Epithelial cell of proximal tubule (primary cell): ENCODE data around the gene AUTS2. TPM values are rescaled to one million over a fixed set of nuclear protein-coding genes. Genes with fewer than 3 reads are reported as not detected.

Source experiments
- DNase-seq: peaks from one replicate; pipeline ENCODE4 v3.0.0-alpha.2; 2011; ENCODE audit warnings: low read depth
- H3K4me3 ChIP-seq: 2 replicates; pipeline ENCODE4 v1.5.1; 2011; ENCODE audit warnings: low read depth, mild to moderate bottlenecking, low read length
- total RNA-seq: library from RNA; depleted of rRNA; stranded (reverse); fragments of >200 nt; gene quantifications from 2 replicates; pipeline ENCODE4 v1.2.3, GENCODE V29; 2015
- TF ChIP-seq, protein P1 (sequence below): conservative IDR thresholded peaks from 2 replicates; pipeline ENCODE4 v1.5.1; 2012; ENCODE audit warnings: low read depth, mild to moderate bottlenecking, low read length

The AUTS2 gene
- total RNA-seq, 1 donor from 2014 or later = 10.0 TPM

DNA sequence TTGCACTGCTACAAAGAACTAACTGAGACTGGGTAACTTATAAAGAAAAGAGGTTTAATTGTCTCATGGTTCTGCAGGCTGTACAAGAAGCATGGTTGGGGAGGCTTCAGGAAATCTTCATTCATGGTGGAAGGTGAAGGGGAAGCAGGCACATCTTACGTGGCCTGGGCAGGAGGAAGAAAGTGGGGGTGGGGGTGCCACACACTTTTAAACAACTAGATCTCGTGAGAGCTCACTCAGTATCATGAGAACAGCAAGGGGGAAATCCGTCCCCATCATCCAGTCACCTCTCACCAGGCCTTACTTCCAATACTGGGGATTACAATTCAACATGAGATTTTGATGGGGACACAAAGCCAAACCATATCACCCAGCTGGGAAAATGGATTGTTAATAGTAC, 281.7 kb downstream of the AUTS2 start:
- no peak for DNase-seq
- no peak overlapping the region for H3K4me3 ChIP-seq
- TF ChIP-seq, protein P1, sequence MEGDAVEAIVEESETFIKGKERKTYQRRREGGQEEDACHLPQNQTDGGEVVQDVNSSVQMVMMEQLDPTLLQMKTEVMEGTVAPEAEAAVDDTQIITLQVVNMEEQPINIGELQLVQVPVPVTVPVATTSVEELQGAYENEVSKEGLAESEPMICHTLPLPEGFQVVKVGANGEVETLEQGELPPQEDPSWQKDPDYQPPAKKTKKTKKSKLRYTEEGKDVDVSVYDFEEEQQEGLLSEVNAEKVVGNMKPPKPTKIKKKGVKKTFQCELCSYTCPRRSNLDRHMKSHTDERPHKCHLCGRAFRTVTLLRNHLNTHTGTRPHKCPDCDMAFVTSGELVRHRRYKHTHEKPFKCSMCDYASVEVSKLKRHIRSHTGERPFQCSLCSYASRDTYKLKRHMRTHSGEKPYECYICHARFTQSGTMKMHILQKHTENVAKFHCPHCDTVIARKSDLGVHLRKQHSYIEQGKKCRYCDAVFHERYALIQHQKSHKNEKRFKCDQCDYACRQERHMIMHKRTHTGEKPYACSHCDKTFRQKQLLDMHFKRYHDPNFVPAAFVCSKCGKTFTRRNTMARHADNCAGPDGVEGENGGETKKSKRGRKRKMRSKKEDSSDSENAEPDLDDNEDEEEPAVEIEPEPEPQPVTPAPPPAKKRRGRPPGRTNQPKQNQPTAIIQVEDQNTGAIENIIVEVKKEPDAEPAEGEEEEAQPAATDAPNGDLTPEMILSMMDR = no peak

DNA sequence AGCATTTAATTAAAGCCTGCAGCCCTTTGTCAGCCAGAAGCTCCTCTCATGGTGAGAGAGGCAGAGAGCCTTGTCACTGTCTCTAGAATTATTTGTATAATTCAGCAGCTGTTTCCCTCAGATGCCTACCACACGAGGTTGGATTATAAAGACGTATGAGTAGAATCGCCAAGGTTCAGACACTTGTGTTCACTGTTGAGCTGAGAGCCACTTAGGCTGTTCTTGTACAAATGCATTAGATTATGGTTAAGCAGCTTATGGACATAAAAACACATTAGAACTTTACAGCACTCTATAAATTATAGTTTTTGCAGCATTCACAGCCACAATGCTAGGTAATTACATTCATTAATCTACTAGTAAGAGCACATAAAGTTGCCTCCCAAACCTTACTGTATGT, 282.6 kb downstream of the AUTS2 start:
- TF ChIP-seq, protein P1 = no peak
- DNase-seq = no peak
- H3K4me3 ChIP-seq = no peak overlapping the region

DNA sequence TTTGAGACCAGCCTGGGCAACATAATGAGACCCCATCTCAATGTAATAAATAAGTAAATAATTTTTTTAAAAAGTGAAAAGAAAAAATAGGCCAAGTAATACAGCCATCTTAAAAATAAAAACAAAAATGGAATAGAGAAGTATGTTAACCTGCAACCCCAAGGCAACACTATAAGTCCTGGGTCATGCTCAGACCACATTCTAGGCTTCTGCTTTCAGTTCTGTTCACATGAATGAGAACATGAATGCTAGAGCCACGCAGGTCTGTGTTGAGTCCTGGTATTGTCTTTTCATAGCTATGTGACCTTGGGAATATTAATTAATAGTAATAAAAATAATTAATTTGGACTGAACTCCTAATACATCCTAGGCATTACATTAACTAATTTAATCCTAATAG, 284.0 kb downstream of the AUTS2 start:
- TF ChIP-seq, protein P1 = no peak
- DNase-seq = no peak
- H3K4me3 ChIP-seq = no peak overlapping the region

DNA sequence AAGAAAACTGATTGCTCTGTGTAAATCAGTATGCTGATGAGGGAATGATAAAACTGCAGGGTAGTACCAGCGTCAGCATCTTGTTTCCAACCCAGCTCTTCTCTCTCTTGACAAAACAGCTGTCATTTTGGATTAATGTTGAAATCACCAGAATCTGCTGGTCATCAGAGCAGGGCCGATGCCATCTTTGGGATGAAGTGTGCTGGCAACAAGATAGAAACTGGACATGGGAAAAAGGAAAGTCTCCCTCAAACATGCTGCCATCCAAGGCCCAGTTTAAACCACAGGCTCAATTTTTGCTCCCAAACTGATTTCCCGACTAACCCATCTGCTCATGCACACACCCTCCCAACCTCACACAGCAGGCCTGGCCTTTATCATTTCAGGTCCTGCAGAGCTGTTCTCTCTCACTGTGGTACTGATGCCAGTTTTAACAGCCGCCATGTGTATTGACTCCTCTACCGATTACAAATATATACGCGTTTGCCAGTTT, 285.2 kb downstream of the AUTS2 start:
- TF ChIP-seq, protein P1 = no peak
- no peak overlapping the region for H3K4me3 ChIP-seq
- no peak for DNase-seq

DNA sequence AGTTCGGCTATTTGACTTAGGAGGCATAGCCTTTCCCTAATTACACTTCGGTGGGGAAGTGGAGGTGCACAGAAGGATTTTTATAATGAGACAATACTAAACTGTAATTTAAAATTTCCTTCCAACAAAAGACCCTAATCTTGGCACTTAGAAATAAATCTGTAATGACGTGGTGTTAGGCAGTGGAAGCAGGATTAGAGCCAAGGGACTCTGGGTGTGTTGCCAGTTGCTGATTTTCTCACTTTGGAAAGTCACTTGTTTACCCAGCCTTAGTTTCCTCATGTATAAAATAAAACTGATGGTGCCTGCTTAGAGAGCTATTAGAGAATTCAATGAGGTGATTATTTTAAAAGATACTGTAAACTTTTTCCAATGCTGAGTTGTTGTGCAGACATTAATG, 287.2 kb downstream of the AUTS2 start:
- TF ChIP-seq, protein P1 = no peak
- DNase-seq = no peak
- H3K4me3 ChIP-seq = no peak overlapping the region

DNA sequence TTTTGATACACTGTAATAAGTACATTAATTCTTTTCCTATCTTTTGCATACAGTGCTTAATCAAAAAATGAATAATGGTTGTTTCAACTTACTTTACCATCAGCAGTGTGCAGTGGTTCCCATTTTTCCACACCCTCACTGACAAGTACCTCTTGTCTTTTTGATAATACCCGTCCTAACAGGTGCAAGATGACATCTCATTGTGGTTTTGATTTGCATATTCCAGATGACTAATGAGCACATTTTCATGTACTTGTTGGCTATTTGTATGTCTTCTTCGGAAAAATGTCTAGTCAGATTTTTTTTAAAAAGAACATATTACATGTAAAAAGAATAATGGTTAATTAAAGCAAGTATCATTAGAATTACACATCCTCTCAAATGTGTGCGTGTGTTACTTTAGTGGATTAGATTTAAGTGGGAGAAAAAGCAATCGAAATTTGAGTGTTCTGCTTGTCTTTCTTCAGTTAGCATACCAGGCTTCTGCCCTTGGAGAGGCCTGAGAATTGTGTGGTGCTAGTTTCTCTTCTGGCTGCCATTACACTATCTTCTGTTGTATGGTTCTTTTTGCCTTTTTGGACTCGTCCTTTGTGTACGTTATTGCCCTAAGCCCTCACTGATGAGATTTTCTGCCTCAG, 291.2 kb downstream of the AUTS2 start:
- no peak overlapping the region for H3K4me3 ChIP-seq
- TF ChIP-seq, protein P1 = no peak

DNA sequence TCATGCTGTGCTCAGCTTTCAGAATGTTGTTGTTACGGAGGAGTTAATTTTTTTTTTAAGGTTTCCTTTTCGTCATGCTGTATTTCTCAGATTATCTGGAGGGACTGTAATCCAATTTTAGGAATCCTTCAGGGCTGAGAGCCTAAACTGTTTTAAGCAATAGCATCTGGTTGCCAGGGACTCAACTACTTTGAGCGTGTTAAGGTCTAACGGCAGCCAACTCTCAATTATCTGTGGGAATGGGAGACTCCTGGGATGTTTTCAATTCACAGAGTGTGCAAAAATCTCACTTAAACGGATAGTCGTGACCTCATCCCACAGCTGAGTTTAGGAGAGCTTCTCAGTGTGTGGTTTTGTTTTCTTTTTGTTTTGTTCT, 291.7 kb downstream of the AUTS2 start:
- TF ChIP-seq, protein P1 = no peak
- no peak for DNase-seq
- H3K4me3 ChIP-seq = no peak overlapping the region

More for the DNA sequence above, 291.2 kb downstream of the AUTS2 start:
- no peak for DNase-seq
